A549 (cell line): ENCODE data around the gene GLB1L2. TPM values are rescaled to one million over a fixed set of nuclear protein-coding genes. Genes with fewer than 3 reads are reported as not detected.

Source experiments
- ATAC-seq, 2 experiments: fragments of 200-7000 bp in 1 of 2; fragments of >200 bp in 1 of 2; cut with Nextera tagmentation in 1 of 2; cut with Tn5 transposase in 1 of 2; 3 replicates each; pipeline versions ENCODE4 v1.8.0 to v1.9.1; 2018 to 2020; ENCODE audit warnings: mild to moderate bottlenecking in 1 of 2, moderate library complexity in 1 of 2
- CTCF ChIA-PET: fragments of 300-600 bp; sonication (Branson Sonifier 250); formaldehyde crosslinking; extraction: SDS; loops from one replicate; lab custom pipeline; 2021; ENCODE audit warnings: antibody characterized with exemption, inconsistent platforms; lab: Yijun Ruan, JAX
- POLR2A ChIA-PET: fragments of 350-600 bp; formaldehyde crosslinking; extraction: SDS; loops from one replicate; lab custom pipeline; 2021; ENCODE audit warnings: antibody characterized with exemption, inconsistent platforms; lab: Yijun Ruan, JAX
- DNase-seq, 2 experiments: peaks; one replicate each; pipeline versions ENCODE4 v3.0.0 to v3.0.0-alpha.2; 2011 to 2016; ENCODE audit warnings: low read depth in 1 of 2, low spot score in 1 of 2
- FAIRE-seq: peaks from 2 replicates; lab custom pipeline; 2011; peaks lifted over from hg19 to GRCh38; lab: Jason Lieb, UNC
- H3K27ac ChIP-seq, 2 experiments: fragments of >200 bp; sonication (Bioruptor Twin); formaldehyde crosslinking; 3 replicates each; pipeline ENCODE4 v1.5.1; 2016 to 2017
- H3K4me1 ChIP-seq: fragments of >200 bp; sonication (Bioruptor Twin); formaldehyde crosslinking; 3 replicates; pipeline ENCODE4 v1.6.1; 2016
- H3K4me2 ChIP-seq: fragments of >200 bp; sonication (Bioruptor Twin); formaldehyde crosslinking; 3 replicates; pipeline ENCODE4 v1.6.1; 2016
- H3K4me3 ChIP-seq: fragments of >200 bp; sonication (Bioruptor Twin); formaldehyde crosslinking; 3 replicates; pipeline ENCODE4 v1.5.1; 2016
- H3K9me3 ChIP-seq: fragments of >200 bp; sonication (Bioruptor Twin); formaldehyde crosslinking; 3 replicates; pipeline ENCODE4 v1.6.1; 2016
- BHLHE40 ChIP-seq: IDR thresholded peaks from 2 replicates; pipeline ENCODE4 v1.6.1; 2012; ENCODE audit warnings: low read depth, low read length, inconsistent platforms
- CBX2 ChIP-seq: fragments of 200-600 bp; sonication (generic); IDR thresholded peaks from 2 replicates; pipeline ENCODE4 v1.6.1; 2016; ENCODE audit warnings: low read depth, mild to moderate bottlenecking, borderline replicate concordance
- CHD2 ChIP-seq: fragments of 150-350 bp; IDR thresholded peaks from 2 replicates; pipeline ENCODE4 v1.6.1; 2014; ENCODE audit warnings: low read length; ENCODE audit not compliant: partially characterized antibody
- E2F6 ChIP-seq: IDR thresholded peaks from 2 replicates; pipeline ENCODE4 v1.6.1; 2012; ENCODE audit warnings: low read depth, borderline replicate concordance
- ESRRA ChIP-seq: fragments of 150-350 bp; IDR thresholded peaks from 2 replicates; pipeline ENCODE4 v1.6.1; 2014; ENCODE audit warnings: mild to moderate bottlenecking, low read length, borderline replicate concordance
- FOSL2 ChIP-seq, 2 experiments: fragments of 450-650 bp in 1 of 2; fragments of >200 bp in 1 of 2; sonication (Bioruptor Twin) in 1 of 2; formaldehyde crosslinking; IDR thresholded peaks; 2 replicates each; pipeline versions ENCODE4 v1.5.0 to v1.6.1; 2016 to 2020; ENCODE audit warnings: mild to moderate bottlenecking in 1 of 2, moderate library complexity in 1 of 2
- HMGXB4 ChIP-seq: fragments of 250-450 bp; sonication (Bioruptor Pico); IDR thresholded peaks from 2 replicates; pipeline ENCODE4 v1.5.0; 2021; ENCODE audit warnings: mild to moderate bottlenecking, moderate library complexity, borderline replicate concordance
- JUNB ChIP-seq: fragments of >200 bp; sonication (Bioruptor Twin); formaldehyde crosslinking; IDR thresholded peaks from 2 replicates; pipeline ENCODE4 v1.6.1; 2016
- KDM1A ChIP-seq: fragments of 200-600 bp; sonication (generic); IDR thresholded peaks from 2 replicates; pipeline ENCODE4 v1.6.1; 2016; ENCODE audit warnings: low read depth, mild to moderate bottlenecking
- KDM5A ChIP-seq: fragments of 200-600 bp; sonication (generic); IDR thresholded peaks from 2 replicates; pipeline ENCODE4 v1.6.1; 2016; ENCODE audit warnings: antibody characterized with exemption, mild to moderate bottlenecking
- MAZ ChIP-seq: fragments of 150-350 bp; IDR thresholded peaks from 2 replicates; pipeline ENCODE4 v1.6.1; 2014; ENCODE audit warnings: antibody characterized with exemption, low read depth, low read length, borderline replicate concordance
- MYC ChIP-seq: IDR thresholded peaks from 2 replicates; pipeline ENCODE4 v1.6.1; 2012; ENCODE audit warnings: mild to moderate bottlenecking, inconsistent platforms, low read length, improper control_type of control experiment, borderline replicate concordance
- NR3C1 ChIP-seq: fragments of >200 bp; sonication (Bioruptor Twin); formaldehyde crosslinking; IDR thresholded peaks from 3 replicates; pipeline ENCODE4 v1.6.1; 2017
- PHF8 ChIP-seq: fragments of 200-600 bp; sonication (generic); IDR thresholded peaks from 2 replicates; pipeline ENCODE4 v1.6.1; 2016; ENCODE audit warnings: low read depth, mild to moderate bottlenecking, antibody characterized with exemption, moderate library complexity, borderline replicate concordance
- RARB ChIP-seq: fragments of 250-450 bp; sonication (Bioruptor Pico); IDR thresholded peaks from 2 replicates; pipeline ENCODE4 v1.8.0; 2021; ENCODE audit warnings: mild to moderate bottlenecking, moderate library complexity
- RCOR1 ChIP-seq: fragments of 150-350 bp; IDR thresholded peaks from 2 replicates; pipeline ENCODE4 v1.6.1; 2014; ENCODE audit warnings: antibody characterized with exemption, low read length, low read depth
- RFX5 ChIP-seq: fragments of 450-650 bp; IDR thresholded peaks from 2 replicates; pipeline ENCODE4 v1.7.1; 2014; ENCODE audit warnings: antibody characterized with exemption, mild to moderate bottlenecking, moderate library complexity
- RNF2 ChIP-seq: fragments of 200-600 bp; sonication (generic); IDR thresholded peaks from 2 replicates; pipeline ENCODE4 v1.6.1; 2016; ENCODE audit warnings: low read depth, mild to moderate bottlenecking, antibody characterized with exemption, moderate library complexity, borderline replicate concordance
- SMC3 ChIP-seq: fragments of >200 bp; sonication (Bioruptor Twin); formaldehyde crosslinking; IDR thresholded peaks from 3 replicates; pipeline ENCODE4 v1.6.1; 2018; ENCODE audit warnings: inconsistent platforms
- SREBF2 ChIP-seq: fragments of 450-650 bp; IDR thresholded peaks from 2 replicates; pipeline ENCODE4 v1.6.1; 2014; ENCODE audit warnings: mild to moderate bottlenecking, moderate library complexity
- USF2 ChIP-seq: fragments of 450-650 bp; IDR thresholded peaks from 2 replicates; pipeline ENCODE4 v1.6.1; 2014; ENCODE audit warnings: antibody characterized with exemption
- ZNF302 ChIP-seq: fragments of 250-450 bp; sonication (Bioruptor Pico); IDR thresholded peaks from 2 replicates; pipeline ENCODE4 v1.9.0; 2021; ENCODE audit warnings: inconsistent platforms, mild to moderate bottlenecking, moderate library complexity
- WGBS: methylation state at CpG from one replicate; pipeline ENCODE4 v1.1.6; 2017; ENCODE audit errors: missing lambda C conversion rate; 5-methylcytosine and 5-hydroxymethylcytosine counted together
- polyA plus RNA-seq, 4 experiments: library from polyadenylated mRNA; depleted of rRNA in 3 of 4; stranded (reverse); fragments of >200 nt; fragmentation: RNase III in 1 of 4; extraction: RNeasy Plus Mini Kit Qiagen cat#74134 plus additional on column Dnase treatment in 1 of 4; gene quantifications; 2 replicates in 3 of 4; 3 replicates in 1 of 4; pipeline ENCODE4 v1.2.3, GENCODE V29; 2011 to 2017
- TF ChIP-seq, protein P1 (sequence below): fragments of 150-350 bp; IDR thresholded peaks from 2 replicates; pipeline ENCODE4 v1.6.1; 2014; ENCODE audit warnings: low read depth, mild to moderate bottlenecking, low read length

The GLB1L2 gene
- polyA plus RNA-seq, 2 of the 4 experiments (the other 2 are of a cell fraction), result 1.1 to 3.5 TPM

GRCh38 chr11:134350381-134350780 lies 18.6 kb downstream of the GLB1L2 start:
- WGBS, result 59% methylated on average over 9 of the region's 9 CpGs
- POLR2A ChIA-PET, result no interaction called here
- CTCF ChIA-PET, result no interaction called here

DNA sequence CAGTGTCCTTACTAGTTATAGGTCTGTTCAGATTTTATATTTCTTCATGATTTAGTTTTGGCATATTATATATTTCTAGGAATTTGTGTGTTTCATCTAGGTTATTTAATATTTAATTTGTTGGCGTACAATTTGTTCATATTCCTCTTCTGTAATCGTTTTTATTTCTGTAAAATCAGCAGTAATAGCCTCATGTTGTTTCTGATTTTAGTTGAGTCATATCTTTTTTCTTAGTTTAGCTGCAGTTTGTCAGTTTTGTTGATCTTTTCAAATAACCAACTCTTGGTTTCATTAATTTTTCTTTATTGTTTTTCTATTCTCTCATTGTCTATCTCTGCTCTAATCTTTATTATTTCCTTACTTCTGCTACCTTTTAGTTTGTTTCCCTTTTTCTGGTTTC lies 20.3 kb downstream of the GLB1L2 start:
- 49% methylated on average over 2 of the region's 2 CpGs for WGBS
- H3K4me1 ChIP-seq, result no peaks in the 10 kb centered on the region
- H3K9me3 ChIP-seq, result no peaks in the 10 kb centered on the region
- ChIA-PET POLR2A (no interaction called here), CTCF (no interaction called here)
- no peak overlapping the region for H3K4me2 ChIP-seq
- H3K4me3 ChIP-seq, result no peak overlapping the region
- H3K27ac ChIP-seq, result no peak overlapping the region
- FAIRE-seq, result no peak
- no peak for DNase-seq
- TF ChIP-seq KDM5A (no peak), HMGXB4 (no peak), RCOR1 (no peak), BHLHE40 (no peak), RNF2 (no peak), PHF8 (no peak), FOSL2 (IDR thresholded peaks at IDR 0.05) (no peak), FOSL2 (CRISPR knock-in tag; IDR thresholded peaks at IDR 0.05) (no peak), ESRRA (no peak), JUNB (no peak), CBX2 (no peak), MAZ (no peak), CHD2 (no peak), KDM1A (no peak)
- no peak for ATAC-seq

More at GRCh38 chr11:134350381-134350780, 18.6 kb downstream of the GLB1L2 start:
- no peak overlapping the region for H3K4me3 ChIP-seq
- no peak overlapping the region for H3K27ac ChIP-seq
- TF ChIP-seq CHD2 (no peak), MAZ (no peak), SMC3 (no peak), RFX5 (no peak), RNF2 (no peak), RARB (CRISPR knock-in tag) (no peak), MYC (no peak), HMGXB4 (no peak), CBX2 (no peak), BHLHE40 (no peak), SREBF2 (no peak), E2F6 (no peak), ZNF302 (no peak), USF2 (no peak), RCOR1 (no peak), NR3C1 (no peak)
- TF ChIP-seq, protein P1, sequence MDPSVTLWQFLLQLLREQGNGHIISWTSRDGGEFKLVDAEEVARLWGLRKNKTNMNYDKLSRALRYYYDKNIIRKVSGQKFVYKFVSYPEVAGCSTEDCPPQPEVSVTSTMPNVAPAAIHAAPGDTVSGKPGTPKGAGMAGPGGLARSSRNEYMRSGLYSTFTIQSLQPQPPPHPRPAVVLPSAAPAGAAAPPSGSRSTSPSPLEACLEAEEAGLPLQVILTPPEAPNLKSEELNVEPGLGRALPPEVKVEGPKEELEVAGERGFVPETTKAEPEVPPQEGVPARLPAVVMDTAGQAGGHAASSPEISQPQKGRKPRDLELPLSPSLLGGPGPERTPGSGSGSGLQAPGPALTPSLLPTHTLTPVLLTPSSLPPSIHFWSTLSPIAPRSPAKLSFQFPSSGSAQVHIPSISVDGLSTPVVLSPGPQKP, result no peak
- no peaks in the 10 kb centered on the region for H3K9me3 ChIP-seq
- FAIRE-seq (no peak), ATAC-seq (no peak), DNase-seq (no peak)
- no peak overlapping the region for H3K4me2 ChIP-seq
- no peaks in the 10 kb centered on the region for H3K4me1 ChIP-seq
